OCI-LY1 (cell line): Measurements from ENCODE around the gene NFIA.

Experiments
- CTCF ChIP-seq: fragments of 200-600 bp; sonication (generic), shearing (Covaris generic); IDR thresholded peaks from 2 replicates; pipeline ENCODE4 v1.5.1; 2017; ENCODE audit warnings: mild to moderate bottlenecking, antibody characterized with exemption, low read length, moderate library complexity, mixed read lengths
- EZH2 ChIP-seq: fragments of 200-600 bp; sonication (generic), shearing (Covaris generic); IDR thresholded peaks from 2 replicates; pipeline ENCODE4 v1.8.0; 2017; ENCODE audit warnings: borderline replicate concordance, mixed run types, mild to moderate bottlenecking, antibody characterized with exemption, low read length, moderate library complexity, mixed read lengths

GRCh38 chr1:61076728-61077675, 5.4 kb upstream of the NFIA start:
- TF ChIP-seq CTCF (no peak), EZH2 (no peak)
